ENCODE measurements around the gene ABCB9.
A peak's percentile ranks its signal among the peaks of the same experiment; 100 is the strongest.

The ABCB9 gene

DNA sequence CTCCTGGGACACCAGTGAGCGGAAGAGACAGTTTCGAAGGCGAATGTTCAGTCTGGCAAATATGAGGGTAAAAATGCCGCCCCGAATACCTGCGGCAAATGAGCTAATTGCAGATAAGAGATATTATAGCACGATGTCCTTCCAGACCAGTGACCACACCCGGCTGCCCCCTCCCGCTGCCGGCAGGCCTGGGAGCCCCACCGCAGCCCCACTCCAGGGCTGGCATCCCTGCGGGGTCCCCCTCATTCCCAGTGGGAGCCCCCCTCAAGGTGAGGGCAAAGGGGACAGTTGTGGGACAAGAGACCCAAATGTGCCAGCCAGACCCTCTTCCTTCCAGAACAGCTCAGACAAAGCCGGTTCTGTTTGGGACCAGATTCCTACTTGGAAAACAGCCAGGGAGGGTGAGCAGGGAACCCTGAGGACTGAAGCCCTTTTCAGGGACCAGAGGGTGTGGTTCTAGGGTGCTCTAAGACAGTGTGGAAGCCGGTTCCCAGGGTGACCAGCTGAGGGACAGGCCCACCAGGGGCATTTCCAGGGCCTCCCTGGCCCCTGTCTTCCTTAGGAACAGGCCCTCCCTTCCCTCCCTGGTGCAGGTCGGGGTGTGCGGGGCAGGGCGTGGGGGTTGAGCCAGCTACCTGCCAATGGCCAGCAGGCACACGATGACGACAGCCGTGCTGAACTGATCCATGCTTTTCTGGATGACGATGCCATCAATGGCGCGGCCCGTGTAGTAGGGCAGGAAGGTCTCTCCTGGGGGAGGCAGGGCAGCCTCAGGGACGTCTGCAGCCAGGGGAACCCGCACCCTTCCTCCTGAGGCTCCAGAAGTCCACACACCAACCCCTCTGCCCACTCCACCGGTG, 16.2 kb downstream of the ABCB9 start:
- TF ChIP-seq, protein P1, sequence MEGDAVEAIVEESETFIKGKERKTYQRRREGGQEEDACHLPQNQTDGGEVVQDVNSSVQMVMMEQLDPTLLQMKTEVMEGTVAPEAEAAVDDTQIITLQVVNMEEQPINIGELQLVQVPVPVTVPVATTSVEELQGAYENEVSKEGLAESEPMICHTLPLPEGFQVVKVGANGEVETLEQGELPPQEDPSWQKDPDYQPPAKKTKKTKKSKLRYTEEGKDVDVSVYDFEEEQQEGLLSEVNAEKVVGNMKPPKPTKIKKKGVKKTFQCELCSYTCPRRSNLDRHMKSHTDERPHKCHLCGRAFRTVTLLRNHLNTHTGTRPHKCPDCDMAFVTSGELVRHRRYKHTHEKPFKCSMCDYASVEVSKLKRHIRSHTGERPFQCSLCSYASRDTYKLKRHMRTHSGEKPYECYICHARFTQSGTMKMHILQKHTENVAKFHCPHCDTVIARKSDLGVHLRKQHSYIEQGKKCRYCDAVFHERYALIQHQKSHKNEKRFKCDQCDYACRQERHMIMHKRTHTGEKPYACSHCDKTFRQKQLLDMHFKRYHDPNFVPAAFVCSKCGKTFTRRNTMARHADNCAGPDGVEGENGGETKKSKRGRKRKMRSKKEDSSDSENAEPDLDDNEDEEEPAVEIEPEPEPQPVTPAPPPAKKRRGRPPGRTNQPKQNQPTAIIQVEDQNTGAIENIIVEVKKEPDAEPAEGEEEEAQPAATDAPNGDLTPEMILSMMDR (IDR thresholded peaks at IDR 0.05; ENCODE audit: low read depth, low read length, missing control alignments) = no peak
- H3K4me3 ChIP-seq (ENCODE audit: low read depth, low read length) = no peak overlapping the region
- in situ Hi-C loops (cut with HindIII; ENCODE audit: low sequenced_read_pairs) = loop anchor here (5.0 kb wide), 1 partner anchor 68 kb away; no protein-coding TSS in a partner anchor
- no peak for DNase-seq (ENCODE audit: low read depth)

DNA sequence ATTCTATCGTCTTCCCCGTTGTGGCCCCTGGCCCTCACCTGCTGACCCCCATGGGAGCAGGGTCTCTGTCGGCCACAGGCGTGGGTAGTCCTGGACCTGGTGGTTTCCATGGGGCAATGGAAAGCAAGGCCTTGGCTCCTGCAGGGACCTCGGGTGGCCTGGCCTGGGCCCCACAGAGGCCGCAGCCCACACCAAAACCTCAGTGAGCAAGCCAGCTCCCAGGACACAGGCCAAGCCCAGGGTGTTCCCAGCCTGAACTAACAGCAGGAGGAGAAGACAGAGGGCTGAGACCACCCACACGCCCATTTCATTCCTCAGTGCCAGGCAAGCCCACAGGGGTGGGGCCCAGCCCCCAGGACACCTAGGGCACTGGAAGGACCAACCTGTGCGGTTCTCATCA, 16.9 kb downstream of the ABCB9 start:
- DNase-seq (ENCODE audit: low read depth) = no peak
- in situ Hi-C loops (cut with HindIII; ENCODE audit: low sequenced_read_pairs) = loop anchor here (5.0 kb wide), 1 partner anchor 67 kb away; no protein-coding TSS in a partner anchor
- TF ChIP-seq, protein P1 (IDR thresholded peaks at IDR 0.05; ENCODE audit: low read depth, low read length, missing control alignments) = no peak
- H3K4me3 ChIP-seq (ENCODE audit: low read depth, low read length) = no peak overlapping the region

DNA sequence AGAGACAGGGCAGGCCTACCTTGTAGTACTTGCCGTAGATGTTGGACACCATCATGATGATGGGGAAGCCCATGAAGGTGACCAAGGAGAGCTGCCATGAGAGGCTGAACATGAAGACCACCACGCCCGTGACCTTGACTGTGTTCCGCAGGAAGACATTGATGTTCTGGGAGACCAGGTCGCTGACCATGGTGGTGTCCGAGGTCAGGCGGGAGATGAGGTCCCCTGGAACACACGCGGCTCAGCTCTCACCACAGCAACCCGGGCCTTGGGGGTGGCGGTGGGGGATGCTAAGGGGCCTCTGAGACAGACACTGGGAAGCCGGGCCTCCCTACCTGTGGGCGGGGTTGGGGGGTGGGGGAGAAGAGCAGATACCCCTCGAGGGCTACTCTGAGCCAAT, 17.7 kb downstream of the ABCB9 start:
- TF ChIP-seq, protein P1 (IDR thresholded peaks at IDR 0.05; ENCODE audit: low read depth, low read length, missing control alignments) = no peak
- in situ Hi-C loops (cut with HindIII; ENCODE audit: low sequenced_read_pairs) = loop anchor here (5.0 kb wide), 1 partner anchor 66 kb away; no protein-coding TSS in a partner anchor
- H3K4me3 ChIP-seq (ENCODE audit: low read depth, low read length) = no peak overlapping the region
- no peak for DNase-seq (ENCODE audit: low read depth)

DNA sequence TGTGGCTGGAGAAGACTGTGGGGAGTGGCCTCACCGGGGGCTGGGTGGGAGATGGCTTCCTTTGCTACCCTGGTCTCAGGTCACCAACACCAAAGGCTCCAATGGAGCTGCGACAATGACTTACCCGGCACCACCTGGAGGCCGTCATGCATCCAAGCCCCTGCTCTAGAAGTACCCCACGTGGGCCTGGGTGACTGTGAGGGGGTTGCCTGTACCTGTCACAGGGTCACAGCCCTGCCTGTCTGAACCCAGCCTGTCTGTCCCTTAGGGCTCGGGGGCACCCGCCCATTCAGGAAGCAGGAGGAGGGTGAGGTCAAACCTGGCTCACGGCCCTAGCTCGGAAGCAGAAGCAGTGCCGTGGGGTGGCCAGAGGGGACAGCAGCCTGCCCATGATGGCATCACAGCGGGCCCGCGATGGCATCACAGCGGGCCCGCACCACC, 18.9 kb downstream of the ABCB9 start:
- in situ Hi-C loops (cut with HindIII; ENCODE audit: low sequenced_read_pairs) = loop anchor here (5.0 kb wide), 1 partner anchor 65 kb away; no protein-coding TSS in a partner anchor
- no peak overlapping the region for H3K4me3 ChIP-seq (ENCODE audit: low read depth, low read length)
- DNase-seq (ENCODE audit: low read depth) = no peak
- TF ChIP-seq, protein P1 (IDR thresholded peaks at IDR 0.05; ENCODE audit: low read depth, low read length, missing control alignments) = peak; percentile 15

DNA sequence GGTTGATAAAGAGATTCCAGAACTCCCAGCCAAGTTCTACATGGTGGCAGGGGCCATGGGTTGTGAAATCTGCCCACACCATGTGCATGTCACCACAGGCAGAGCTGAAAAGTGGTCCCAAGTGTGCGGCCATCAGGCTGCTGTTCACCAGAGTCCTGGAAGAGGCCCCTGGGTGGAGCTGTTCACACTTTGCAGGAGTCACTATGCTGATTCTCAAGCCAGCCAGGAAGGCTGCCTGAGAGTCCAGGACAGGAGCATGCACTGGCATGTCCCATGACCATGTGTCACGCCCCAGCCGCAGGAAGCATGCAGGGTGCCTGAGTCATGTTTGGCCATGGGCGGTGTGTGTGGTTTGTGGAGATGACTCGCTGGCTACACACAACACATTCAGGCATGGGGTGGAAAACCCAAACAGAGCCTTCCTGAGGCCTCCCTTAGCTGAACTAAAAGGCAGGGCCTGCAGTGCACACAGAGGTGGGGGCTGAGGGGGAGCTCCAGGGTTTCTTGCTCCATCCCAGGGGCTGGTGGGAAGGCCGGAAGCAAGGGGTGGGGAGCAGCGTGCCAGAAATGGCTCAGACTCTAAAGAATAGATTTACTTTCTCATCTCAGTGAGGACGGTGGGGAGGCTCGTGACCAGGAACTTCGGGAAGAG, 19.4 kb downstream of the ABCB9 start:
- TF ChIP-seq, protein P1 (IDR thresholded peaks at IDR 0.05; ENCODE audit: low read depth, low read length, missing control alignments) = peak; percentile 54
- peak; percentile 98 for DNase-seq (ENCODE audit: low read depth)
- in situ Hi-C loops (cut with HindIII; ENCODE audit: low sequenced_read_pairs) = loop anchor here (5.0 kb wide), 1 partner anchor 65 kb away; no protein-coding TSS in a partner anchor
- no peak overlapping the region for H3K4me3 ChIP-seq (ENCODE audit: low read depth, low read length)
